Smooth muscle cell (in vitro differentiated cells): ENCODE measurements around the gene ZNF655. TPM values are rescaled to one million over a fixed set of nuclear protein-coding genes. Genes with fewer than 3 reads are reported as not detected.
"Not testable (repeated sequence)": the region's sequence is repeated elsewhere in the genome, so short reads cannot be mapped to it uniquely, and the experiment has no call there.

Source experiments
- DNase-seq: peaks from one replicate; lab custom pipeline; 2025; ENCODE audit not compliant: unreplicated experiment; lab: John Stamatoyannopoulos, UW
- H2AFZ ChIP-seq: fragments of 200-600 bp; sonication (generic); 2 replicates; pipeline ENCODE4 v1.6.0; 2016; ENCODE audit warnings: antibody characterized with exemption, low read depth, mild to moderate bottlenecking
- H3F3A ChIP-seq: fragments of 200-600 bp; sonication (generic); 2 replicates; pipeline ENCODE4 v1.6.0; 2017; ENCODE audit warnings: antibody characterized with exemption, low read depth
- H3K27ac ChIP-seq: fragments of 200-600 bp; sonication (generic); 2 replicates; pipeline ENCODE4 v1.5.1; 2016; ENCODE audit warnings: low read depth, mild to moderate bottlenecking
- H3K27me3 ChIP-seq: fragments of 200-600 bp; sonication (generic); 2 replicates; pipeline ENCODE4 v1.6.1; 2016; ENCODE audit warnings: low read depth, mild to moderate bottlenecking
- H3K36me3 ChIP-seq: fragments of 200-600 bp; sonication (generic); 2 replicates; pipeline ENCODE4 v1.5.1; 2016; ENCODE audit warnings: low read depth
- H3K4me1 ChIP-seq: fragments of 200-600 bp; sonication (generic); 2 replicates; pipeline ENCODE4 v1.5.1; 2016; ENCODE audit warnings: low read depth
- H3K4me2 ChIP-seq: fragments of 200-600 bp; sonication (generic); 2 replicates; pipeline ENCODE4 v1.6.0; 2016; ENCODE audit warnings: mild to moderate bottlenecking
- H3K4me3 ChIP-seq: fragments of 200-600 bp; sonication (generic); 2 replicates; pipeline ENCODE4 v1.5.1; 2016; ENCODE audit warnings: mild to moderate bottlenecking
- H3K79me2 ChIP-seq: fragments of 200-600 bp; sonication (generic); 2 replicates; pipeline ENCODE4 v1.6.0; 2016; ENCODE audit warnings: low read depth, mild to moderate bottlenecking
- H3K9ac ChIP-seq: fragments of 200-600 bp; sonication (generic); 2 replicates; pipeline ENCODE4 v1.6.0; 2016; ENCODE audit warnings: low read depth
- H3K9me3 ChIP-seq: fragments of 200-600 bp; sonication (generic); replicated peaks from 2 replicates; pipeline ENCODE4 v1.5.1; 2016; ENCODE audit warnings: low read depth
- H4K20me1 ChIP-seq: fragments of 200-600 bp; sonication (generic); 2 replicates; pipeline ENCODE4 v1.6.0; 2016; ENCODE audit warnings: low read depth
- CTCF ChIP-seq: fragments of 200-600 bp; sonication (generic); IDR thresholded peaks from 2 replicates; pipeline ENCODE4 v1.5.1; 2017; ENCODE audit warnings: borderline replicate concordance, mild to moderate bottlenecking, antibody characterized with exemption; ENCODE audit not compliant: insufficient read depth, poor library complexity, severe bottlenecking
- WGBS: methylation state at CpG from one replicate; pipeline ENCODE4 v1.1.7; 2016; ENCODE audit warnings: low lambda C conversion rate; 5-methylcytosine and 5-hydroxymethylcytosine counted together
- polyA plus RNA-seq: library from polyadenylated mRNA; unstranded; fragments of >200 nt; fragmentation: Nextera tagmentation; extraction: Ambion mirVana; gene quantifications from 2 replicates; pipeline ENCODE4 v1.2.1, GENCODE V29; 2016
- total RNA-seq: library from RNA; depleted of rRNA; stranded (reverse); fragments of >200 nt; gene quantifications from 2 replicates; pipeline ENCODE4 v1.2.3, GENCODE V29; 2014

The ZNF655 gene
- total and polyA plus RNA-seq, 2 experiments from 2014 or later = 21.6 to 67.2 TPM

- Histone ChIP-seq H4K20me1 (peaks cover 59% of the 10 kb centered on the region), H3K4me1 (peaks cover 11% of the 10 kb centered on the region), H3F3A (peaks cover 24% of the 10 kb centered on the region), H2AFZ (no peak overlapping the region), H3K9ac (peak overlapping the region; percentile 90), H3K27me3 (no peaks in the 10 kb centered on the region), H3K36me3 (peaks cover 21% of the 10 kb centered on the region), H3K27ac (peak overlapping the region; percentile 98), H3K79me2 (peaks cover 59% of the 10 kb centered on the region), H3K9me3 (no peaks in the 10 kb centered on the region), H3K4me2 (peak overlapping the region; percentile 80), H3K4me3 (no peak overlapping the region)
- no peak for DNase-seq
- TF ChIP-seq CTCF = no peak
- WGBS = 0% methylated on average over 2 of the region's 2 CpGs
These were observed 4.4 kb downstream of the ZNF655 start for GRCh38 chr7:99562832-99563231.

- no peaks in the 10 kb centered on the region for H3K27me3 ChIP-seq
- no peak overlapping the region for H3K4me3 ChIP-seq
- no peak for DNase-seq
- H3K9me3 ChIP-seq = no peaks in the 10 kb centered on the region
- H3K4me1 ChIP-seq = peaks cover 11% of the 10 kb centered on the region
- H4K20me1 ChIP-seq = peaks cover 67% of the 10 kb centered on the region
- no peak overlapping the region for H2AFZ ChIP-seq
- H3K27ac ChIP-seq = peak overlapping the region; percentile 98
- no peak for TF ChIP-seq CTCF
- peak overlapping the region; percentile 88 for H3K9ac ChIP-seq
- peaks cover 67% of the 10 kb centered on the region for H3K79me2 ChIP-seq
- H3K36me3 ChIP-seq = peaks cover 21% of the 10 kb centered on the region
- 26% methylated on average over 10 of the region's 10 CpGs for WGBS
- H3F3A ChIP-seq = peaks cover 25% of the 10 kb centered on the region
- H3K4me2 ChIP-seq = peak overlapping the region; percentile 80
These were observed 5.2 kb downstream of the ZNF655 start for GRCh38 chr7:99563650-99564049.

GRCh38 chr7:99568770-99569169, 10.3 kb downstream of the ZNF655 start:
- DNase-seq, H3K4me3 ChIP-seq, H3K9me3 ChIP-seq, H3K4me1 ChIP-seq, H2AFZ ChIP-seq, H3K27ac ChIP-seq, H3K9ac ChIP-seq, H3K27me3 ChIP-seq, H3K4me2 ChIP-seq: not testable (repeated sequence)
- Histone ChIP-seq H4K20me1 (peaks cover 89% of the 10 kb centered on the region), H3K36me3 (peaks cover 25% of the 10 kb centered on the region), H3K79me2 (peaks cover 51% of the 10 kb centered on the region), H3F3A (peaks cover 10% of the 10 kb centered on the region)
- 95% methylated on average over 7 of the region's 7 CpGs for whole genome bisulfite sequencing

- Histone ChIP-seq H3K9ac (no peak overlapping the region), H3K36me3 (peaks cover 12% of the 10 kb centered on the region), H3K9me3 (no peaks in the 10 kb centered on the region), H3K4me1 (no peaks in the 10 kb centered on the region), H3K4me2 (no peak overlapping the region), H2AFZ (no peak overlapping the region), H3K79me2 (peaks cover 23% of the 10 kb centered on the region), H4K20me1 (peaks cover 74% of the 10 kb centered on the region), H3K27me3 (no peaks in the 10 kb centered on the region), H3K4me3 (no peak overlapping the region), H3F3A (peaks cover 22% of the 10 kb centered on the region), H3K27ac (no peak overlapping the region)
- no peak for TF ChIP-seq CTCF
- DNase-seq = no peak
- 99% methylated on average over 3 of the region's 3 CpGs for WGBS
These were observed 13.3 kb downstream of the ZNF655 start for GRCh38 chr7:99571768-99572167.
